Activated T-cell treated with anti-CD3 and anti-CD28 coated beads, Interleukin-2, amount 50 U/mL, for 48 hours (primary cell): Measurements from ENCODE around the gene HKDC1.
"Not testable (repeated sequence)": the region's sequence is repeated elsewhere in the genome, so short reads cannot be mapped to it uniquely, and the experiment has no call there.

ENCODE experiments used
- DNase-seq, 2 experiments: peaks; one replicate each; pipeline ENCODE4 v3.0.0-alpha.2; 2020

HKDC1 gene

GRCh38 chr10:69220041-69220451, at the start of gene HKDC1:
Gene HKDC1, plus strand, starts transcription at chr10:69220332. Its CDS starts 104 bp downstream, at chr10:69220436.
- DNase-seq: no peak

GRCh38 chr10:69172241-69172982, 47.7 kb upstream of the HKDC1 start:
- no peak for DNase-seq

- DNase-seq: not testable (repeated sequence)
These were observed 44.8 kb upstream of the HKDC1 start for GRCh38 chr10:69175326-69175725.

- no peak for DNase-seq
These were observed 43.3 kb upstream of the HKDC1 start for GRCh38 chr10:69176823-69177222.

GRCh38 chr10:69179089-69179742, 40.9 kb upstream of the HKDC1 start:
- DNase-seq: peak; percentile 46 to 47

- peak; percentile 90 to 93 for DNase-seq
These were observed 40.2 kb upstream of the HKDC1 start, which contains the start of gene SUPV3L1 for GRCh38 chr10:69179743-69180524. Gene SUPV3L1, plus strand, starts transcription at chr10:69180234. Its CDS starts 58 bp downstream, at chr10:69180292.

GRCh38 chr10:69180525-69181204, 39.5 kb upstream of the HKDC1 start:
- peak; percentile 35 to 37 for DNase-seq

- DNase-seq: no peak
These were observed 38.7 kb upstream of the HKDC1 start for GRCh38 chr10:69181433-69181832.

GRCh38 chr10:69182005-69182404, 38.1 kb upstream of the HKDC1 start:
- DNase-seq: no peak

- no peak for DNase-seq
These were observed 33.6 kb upstream of the HKDC1 start for GRCh38 chr10:69186524-69186923.

GRCh38 chr10:69201045-69201444, 19.1 kb upstream of the HKDC1 start:
- DNase-seq: no peak

- no peak for DNase-seq
These were observed 17.8 kb upstream of the HKDC1 start for GRCh38 chr10:69202332-69202731.

GRCh38 chr10:69208761-69209160, 11.4 kb upstream of the HKDC1 start:
- no peak for DNase-seq

- no peak for DNase-seq
These were observed 10.2 kb upstream of the HKDC1 start for GRCh38 chr10:69209787-69210484.

GRCh38 chr10:69211104-69211503, 9.0 kb upstream of the HKDC1 start:
- no peak for DNase-seq

GRCh38 chr10:69211524-69211923, 8.6 kb upstream of the HKDC1 start:
- DNase-seq: no peak

- no peak for DNase-seq
These were observed 6.4 kb upstream of the HKDC1 start for GRCh38 chr10:69213591-69214311.

GRCh38 chr10:69214666-69215131, 5.4 kb upstream of the HKDC1 start:
- no peak for DNase-seq

- peak in 1 of 2 experiments; percentile 48 for DNase-seq
These were observed 4.5 kb upstream of the HKDC1 start for GRCh38 chr10:69215405-69216171.

- DNase-seq: no peak
These were observed 3.5 kb upstream of the HKDC1 start for GRCh38 chr10:69216577-69217118.
